ENCODE data around the gene UCHL5. TPM values are rescaled to one million over a fixed set of nuclear protein-coding genes. Genes with fewer than 3 reads are reported as not detected.

UCHL5 gene
- total RNA-seq, 4 donors from 2014 or later, result 23.7 to 63.2 (median 35.4) TPM

- 90% methylated on average over 3 of the region's 3 CpGs for WGBS
- Histone ChIP-seq H3K9me3 (no peaks in the 10 kb centered on the region), H3K27me3 (no peaks in the 10 kb centered on the region), H3K27ac (no peak overlapping the region), H3K4me1 (no peaks in the 10 kb centered on the region), H3K4me3 (no peak overlapping the region), H3K36me3 (peaks cover 41% of the 10 kb centered on the region)
- TF ChIP-seq EP300 (IDR thresholded peaks at IDR 0.05) (no peak), POLR2AphosphoS5 (IDR thresholded peaks at IDR 0.05) (no peak), CTCF (IDR thresholded peaks at IDR 0.05) (no peak), POLR2A (IDR thresholded peaks at IDR 0.05) (no peak)
- DNase-seq (ENCODE audit: low spot score in 2 of 2), result no peak
These were observed 27.2 kb upstream of the UCHL5 start for GRCh38 chr1:193086342-193086741.

GRCh38 chr1:193085263-193085662 lies 26.1 kb upstream of the UCHL5 start:
- H3K4me1 ChIP-seq, result no peaks in the 10 kb centered on the region
- WGBS, result 88% methylated on average over 1 of the region's 1 CpG
- H3K4me3 ChIP-seq, result no peak overlapping the region
- TF ChIP-seq POLR2AphosphoS5 (IDR thresholded peaks at IDR 0.05) (no peak), POLR2A (IDR thresholded peaks at IDR 0.05) (no peak), CTCF (IDR thresholded peaks at IDR 0.05) (no peak), EP300 (IDR thresholded peaks at IDR 0.05) (no peak)
- no peak overlapping the region for H3K27ac ChIP-seq
- H3K36me3 ChIP-seq, result peaks cover 40% of the 10 kb centered on the region
- DNase-seq (ENCODE audit: low spot score in 2 of 2), result no peak
- no peaks in the 10 kb centered on the region for H3K9me3 ChIP-seq
- no peaks in the 10 kb centered on the region for H3K27me3 ChIP-seq

GRCh38 chr1:193083365-193084088 lies 24.4 kb upstream of the UCHL5 start:
- no peaks in the 10 kb centered on the region for H3K27me3 ChIP-seq
- no peaks in the 10 kb centered on the region for H3K9me3 ChIP-seq
- no peaks in the 10 kb centered on the region for H3K4me1 ChIP-seq
- WGBS, result 84% methylated on average over 6 of the region's 6 CpGs
- no peak overlapping the region for H3K27ac ChIP-seq
- no peak overlapping the region for H3K4me3 ChIP-seq
- no peak for TF ChIP-seq CTCF (IDR thresholded peaks at IDR 0.05)
- TF ChIP-seq POLR2A (IDR thresholded peaks at IDR 0.05), result no peak
- TF ChIP-seq EP300 (IDR thresholded peaks at IDR 0.05), result no peak
- TF ChIP-seq POLR2AphosphoS5 (IDR thresholded peaks at IDR 0.05), result no peak
- DNase-seq (ENCODE audit: low spot score in 2 of 2), result no peak
- peaks cover 50% of the 10 kb centered on the region for H3K36me3 ChIP-seq

GRCh38 chr1:193079187-193079586 lies 20.0 kb upstream of the UCHL5 start:
- TF ChIP-seq POLR2AphosphoS5 (IDR thresholded peaks at IDR 0.05), result no peak
- no peak for TF ChIP-seq POLR2A (IDR thresholded peaks at IDR 0.05)
- no peak for TF ChIP-seq EP300 (IDR thresholded peaks at IDR 0.05)
- TF ChIP-seq CTCF (IDR thresholded peaks at IDR 0.05), result no peak
- H3K27me3 ChIP-seq, result no peaks in the 10 kb centered on the region
- no peaks in the 10 kb centered on the region for H3K9me3 ChIP-seq
- no peak for DNase-seq (ENCODE audit: low spot score in 2 of 2)
- H3K27ac ChIP-seq, result no peak overlapping the region
- WGBS, result 90% methylated on average over 3 of the region's 3 CpGs
- peaks cover 61% of the 10 kb centered on the region for H3K36me3 ChIP-seq
- no peak overlapping the region for H3K4me3 ChIP-seq
- no peaks in the 10 kb centered on the region for H3K4me1 ChIP-seq

- H3K27me3 ChIP-seq, result no peaks in the 10 kb centered on the region
- H3K4me3 ChIP-seq, result no peak overlapping the region
- TF ChIP-seq EP300 (IDR thresholded peaks at IDR 0.05) (no peak), CTCF (IDR thresholded peaks at IDR 0.05) (no peak), POLR2A (IDR thresholded peaks at IDR 0.05) (no peak), POLR2AphosphoS5 (IDR thresholded peaks at IDR 0.05) (no peak)
- no peak overlapping the region for H3K27ac ChIP-seq
- no peaks in the 10 kb centered on the region for H3K9me3 ChIP-seq
- peaks cover 54% of the 10 kb centered on the region for H3K36me3 ChIP-seq
- DNase-seq (ENCODE audit: low spot score in 2 of 2), result no peak
- no peaks in the 10 kb centered on the region for H3K4me1 ChIP-seq
These were observed 18.8 kb upstream of the UCHL5 start for GRCh38 chr1:193077991-193078390.

All from suprapubic skin (tissue), 4 donors.